GM12801 (cell line): ENCODE data around the gene LUZP2.

ENCODE experiments used
- CTCF ChIP-seq: IDR thresholded peaks from one replicate; pipeline ENCODE4 v1.5.1; 2011; ENCODE audit warnings: control low read depth; ENCODE audit not compliant: insufficient read length; ENCODE audit errors: extremely low read depth

The LUZP2 gene

GRCh38 chr11:24844406-24844805, 347.6 kb downstream of the LUZP2 start:
- no peak for TF ChIP-seq CTCF

DNA sequence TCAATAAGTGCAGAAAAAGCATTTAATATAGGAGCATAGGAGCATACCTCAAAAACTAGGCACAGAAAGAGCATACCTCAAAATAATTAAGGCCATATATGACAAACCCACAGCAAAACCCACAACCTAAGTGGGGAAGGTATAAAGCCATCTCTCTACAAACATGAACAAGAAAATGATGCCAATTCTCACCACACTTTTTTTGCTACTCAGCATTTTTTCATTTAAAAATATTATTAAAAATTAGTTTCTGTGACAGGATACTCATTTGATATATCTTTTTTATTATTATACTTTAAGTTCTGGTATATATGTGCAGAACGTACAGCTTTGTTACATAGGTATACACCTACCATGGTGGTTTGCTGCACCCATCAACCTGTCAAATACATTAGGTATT, 352.0 kb downstream of the LUZP2 start:
- TF ChIP-seq CTCF: no peak

GRCh38 chr11:24855951-24856350, 359.1 kb downstream of the LUZP2 start:
- no peak for TF ChIP-seq CTCF

DNA sequence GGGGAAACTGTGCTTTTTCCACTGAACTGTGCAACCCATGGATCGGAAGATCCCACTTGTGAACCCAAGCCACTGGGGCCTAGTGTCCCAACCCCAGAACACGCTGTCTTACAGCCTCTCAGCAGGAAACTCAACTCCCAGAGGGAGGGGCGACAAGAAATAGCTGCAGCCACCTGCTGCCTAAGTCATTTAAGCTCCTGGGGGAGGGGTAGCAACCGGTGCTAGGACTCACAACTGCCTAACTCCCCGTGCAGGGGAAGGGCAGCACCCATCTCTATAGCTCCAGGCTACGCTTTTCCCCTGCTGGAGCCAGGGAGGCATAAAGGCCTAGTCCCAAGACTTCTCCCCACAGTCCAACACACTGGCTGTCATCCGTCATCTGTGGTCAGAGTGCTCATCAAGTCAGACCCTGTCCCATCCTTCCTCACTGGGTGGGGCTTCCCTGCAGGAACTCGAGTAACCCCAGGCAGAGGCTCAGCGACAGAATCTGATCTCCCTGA, 363.0 kb downstream of the LUZP2 start:
- TF ChIP-seq CTCF: no peak

- no peak for TF ChIP-seq CTCF
Observed at GRCh38 chr11:24861440-24861839, 364.6 kb downstream of the LUZP2 start.

DNA sequence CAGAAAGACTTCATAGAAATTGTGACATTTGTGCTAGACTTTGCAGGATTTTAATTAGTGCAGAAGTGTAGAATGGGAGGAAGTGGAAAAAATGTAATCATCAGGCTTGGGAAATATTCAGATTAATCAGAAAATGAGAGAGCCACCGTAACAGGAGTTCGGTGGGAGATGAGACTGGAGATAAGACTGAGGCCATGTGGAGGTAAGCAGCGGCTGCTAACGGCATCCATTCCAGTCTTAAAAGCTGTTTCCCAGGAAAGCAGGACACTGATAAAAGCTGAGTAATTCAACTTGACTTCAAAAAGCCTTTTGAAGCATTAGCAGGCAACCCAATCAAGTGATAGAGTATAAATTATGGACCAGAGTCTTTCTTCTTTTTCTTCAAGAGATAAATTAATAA, 369.9 kb downstream of the LUZP2 start:
- TF ChIP-seq CTCF: no peak

DNA sequence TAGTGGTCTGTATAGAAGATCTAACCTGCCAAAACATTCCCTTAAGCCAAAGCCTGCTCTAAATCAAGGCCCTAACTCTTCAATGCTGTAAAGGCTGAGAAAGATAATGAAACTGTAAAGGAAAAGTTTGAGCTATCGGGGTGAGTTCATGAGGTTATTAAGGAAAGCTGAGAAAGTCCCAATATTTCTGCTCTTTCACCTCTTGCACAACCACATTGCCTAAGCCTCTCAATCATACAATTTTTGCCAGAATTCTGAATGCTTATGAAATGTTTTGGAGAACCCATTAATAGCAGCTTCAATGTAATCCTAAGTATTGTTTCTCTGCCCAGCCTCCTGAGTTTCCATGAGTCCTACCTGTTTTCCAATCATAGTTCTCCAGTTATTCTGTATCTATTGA, 373.2 kb downstream of the LUZP2 start:
- TF ChIP-seq CTCF: no peak

- no peak for TF ChIP-seq CTCF
Observed at GRCh38 chr11:24872186-24872585, 375.3 kb downstream of the LUZP2 start.
